Tibial nerve (tissue), 4 donors: ENCODE measurements around the gene CABP4.

ENCODE experiments used
- CTCF ChIP-seq, 5 experiments: fragments of 200-600 bp in 3 of 5; fragments of 450-650 bp in 2 of 5; sonication (generic) in 3 of 5; IDR thresholded peaks; one replicate each; pipeline ENCODE4 v1.5.1; 2016 to 2019; ENCODE audit warnings: antibody characterized with exemption in 5 of 5, mild to moderate bottlenecking in 3 of 5, moderate library complexity in 2 of 5
- EP300 ChIP-seq, 2 donors: sonication (generic); formaldehyde crosslinking; IDR thresholded peaks; one replicate each; pipeline ENCODE4 v1.6.1; 2017; ENCODE audit warnings: antibody characterized with exemption in 2 of 2, mild to moderate bottlenecking in 1 of 2
- POLR2A ChIP-seq, 2 donors: fragments of 450-650 bp; IDR thresholded peaks; one replicate each; pipeline ENCODE4 v1.6.1; 2017; ENCODE audit warnings: antibody characterized with exemption in 2 of 2, mild to moderate bottlenecking in 2 of 2, moderate library complexity in 2 of 2

GRCh38 chr11:67413266-67413849 is 41.8 kb upstream of the CABP4 start:
- TF ChIP-seq POLR2A (IDR thresholded peaks at IDR 0.05): no peak
- TF ChIP-seq CTCF (IDR thresholded peaks at IDR 0.05): no peak
- TF ChIP-seq EP300 (IDR thresholded peaks at IDR 0.05): no peak
